Adrenal gland (tissue), 12 donors: ENCODE measurements around the gene TLE3. TPM values are rescaled to one million over a fixed set of nuclear protein-coding genes. Genes with fewer than 3 reads are reported as not detected.

Experiments
- DNase-seq, 7 donors: peaks; one replicate each; pipeline ENCODE4 v3.0.0-alpha.2; 2019 to 2020
- H3K27ac ChIP-seq, 5 donors: fragments of 200-600 bp; sonication (generic) in 4 of 5; 1 replicate in 3 of 5; 2 replicates in 2 of 5; pipeline versions ENCODE4 v1.5.1 to v1.8.0; 2016 to 2020; ENCODE audit warnings: mild to moderate bottlenecking in 1 of 5
- H3K27me3 ChIP-seq: fragments of 200-600 bp; 2 replicates; pipeline ENCODE4 v1.8.0; 2021
- H3K36me3 ChIP-seq, 2 donors: fragments of 200-600 bp; replicated peaks in 1 of 2; 1 replicate in 1 of 2; 2 replicates in 1 of 2; pipeline versions ENCODE4 v1.5.1 to v1.8.0; 2018 to 2022
- H3K4me1 ChIP-seq, 2 donors: fragments of 200-600 bp; replicated peaks in 1 of 2; 1 replicate in 1 of 2; 2 replicates in 1 of 2; pipeline versions ENCODE4 v1.5.1 to v1.8.0; 2018 to 2021
- H3K4me3 ChIP-seq, 4 donors: fragments of 200-600 bp; sonication (generic) in 3 of 4; one replicate each; pipeline ENCODE4 v1.5.1; 2016 to 2018
- H3K9me3 ChIP-seq, 3 donors: fragments of 200-600 bp; sonication (generic) in 1 of 3; replicated peaks in 1 of 3; 1 replicate in 2 of 3; 2 replicates in 1 of 3; pipeline versions ENCODE4 v1.5.1 to v1.8.0; 2016 to 2021
- POLR2A ChIP-seq, 2 donors: fragments of 450-650 bp; IDR thresholded peaks; one replicate each; pipeline ENCODE4 v1.6.1; 2017; ENCODE audit warnings: antibody characterized with exemption in 2 of 2, mild to moderate bottlenecking in 2 of 2, moderate library complexity in 1 of 2
- WGBS, 4 donors: extraction: QIAGEN DNeasy Blood & Tissue Kit in 2 of 4; methylation state at CpG; one replicate each; pipeline versions ENCODE4 v1.1.5 to v1.1.7; 2013 to 2017; 5-methylcytosine and 5-hydroxymethylcytosine counted together
- intact Hi-C, 2 donors: fragments of 100-400 bp; cut with DNase I; formaldehyde crosslinking; loops; one replicate each; pipeline versions ENCODE4 v1.14.1 to v1.15.0; 2022 to 2023
- polyA plus RNA-seq, 3 donors: library from polyadenylated mRNA; stranded (reverse); fragments of 200-250 nt in 2 of 3; fragments of 350-450 nt in 1 of 3; fragmentation: Illumina TruSeq in 1 of 3; extraction: RNeasy Lipid Tissue Mini Kit (QIAGEN cat#74804) in 1 of 3; gene quantifications; one replicate each; pipeline ENCODE4 v1.2.3, GENCODE V29; 2013 to 2014
- total RNA-seq, 9 donors: library from RNA; depleted of rRNA in 4 of 9; stranded (reverse); fragments of >200 nt in 4 of 9; fragments of 120-200 nt in 1 of 9; fragmentation: NEBNext Ultra II Directional in 1 of 9; extraction: Animal tissue kit (Norgen Biotek cat#: 25700) in 1 of 9; gene quantifications; one replicate each; pipeline versions ENCODE4 v1.1.0 to v1.2.4, GENCODE V29; 2013 to 2023
- TF ChIP-seq, protein P1 (sequence below), 6 experiments: fragments of 450-650 bp in 4 of 6; fragments of 200-600 bp in 2 of 6; sonication (generic) in 1 of 6; IDR thresholded peaks; 1 replicate in 5 of 6; 2 replicates in 1 of 6; pipeline versions ENCODE4 v1.5.1 to v1.8.0; 2016 to 2021; ENCODE audit warnings: antibody characterized with exemption in 6 of 6, mild to moderate bottlenecking in 2 of 6, moderate library complexity in 1 of 6
- donor health status: healthy with polysubstance abuse.
- donor health status: Bipolar disorder and iron deficiency.
- donor health status: DM: yes; HTN: yes; CAD: no.
- donor health status: DM: no; HTN: no; CAD: no.
- donor health status: DM: no; HTN: no; CAD: no.
- donor health status: DM: yes; HTN: yes; CAD: no.

The TLE3 gene
- total and polyA plus RNA-seq, 12 donors: 1.6 to 73.3 (median 28.1) TPM

DNA sequence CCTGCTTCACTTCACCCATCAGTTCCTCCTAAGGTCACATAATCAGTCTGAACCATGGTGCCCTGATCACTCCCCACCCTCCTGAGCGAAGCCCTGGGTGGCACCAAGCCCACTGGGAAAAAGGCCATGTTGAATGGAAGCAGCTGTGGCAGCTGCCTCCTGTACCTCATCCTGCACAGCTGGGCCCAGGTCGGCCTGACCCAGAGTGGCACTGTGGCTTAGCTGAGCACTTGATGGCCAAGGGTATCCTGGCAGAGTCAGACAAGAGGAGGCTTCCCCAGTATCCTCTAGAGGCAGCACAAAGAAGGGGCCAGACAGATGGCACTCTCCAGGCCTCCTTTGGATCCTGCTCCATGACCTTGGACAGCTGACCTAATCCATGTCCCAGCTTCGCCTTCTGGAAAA lies 68.4 kb downstream of the TLE3 start:
- intact Hi-C loops: no loop called here
- Histone ChIP-seq H3K27me3 (peaks cover 29% of the 10 kb centered on the region), H3K27ac (no peak overlapping the region), H3K4me1 (peaks cover 5 to 9% of the 10 kb centered on the region in 2 donors), H3K4me3 (no peak overlapping the region), H3K36me3 (no peaks in the 10 kb centered on the region), H3K9me3 (no peaks in the 10 kb centered on the region)
- 79 to 91% (median 88%) methylated on average over 3 of the region's 3 CpGs for WGBS, 4 donors
- no peak for TF ChIP-seq POLR2A (IDR thresholded peaks at IDR 0.05)
- TF ChIP-seq, protein P1, sequence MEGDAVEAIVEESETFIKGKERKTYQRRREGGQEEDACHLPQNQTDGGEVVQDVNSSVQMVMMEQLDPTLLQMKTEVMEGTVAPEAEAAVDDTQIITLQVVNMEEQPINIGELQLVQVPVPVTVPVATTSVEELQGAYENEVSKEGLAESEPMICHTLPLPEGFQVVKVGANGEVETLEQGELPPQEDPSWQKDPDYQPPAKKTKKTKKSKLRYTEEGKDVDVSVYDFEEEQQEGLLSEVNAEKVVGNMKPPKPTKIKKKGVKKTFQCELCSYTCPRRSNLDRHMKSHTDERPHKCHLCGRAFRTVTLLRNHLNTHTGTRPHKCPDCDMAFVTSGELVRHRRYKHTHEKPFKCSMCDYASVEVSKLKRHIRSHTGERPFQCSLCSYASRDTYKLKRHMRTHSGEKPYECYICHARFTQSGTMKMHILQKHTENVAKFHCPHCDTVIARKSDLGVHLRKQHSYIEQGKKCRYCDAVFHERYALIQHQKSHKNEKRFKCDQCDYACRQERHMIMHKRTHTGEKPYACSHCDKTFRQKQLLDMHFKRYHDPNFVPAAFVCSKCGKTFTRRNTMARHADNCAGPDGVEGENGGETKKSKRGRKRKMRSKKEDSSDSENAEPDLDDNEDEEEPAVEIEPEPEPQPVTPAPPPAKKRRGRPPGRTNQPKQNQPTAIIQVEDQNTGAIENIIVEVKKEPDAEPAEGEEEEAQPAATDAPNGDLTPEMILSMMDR (IDR thresholded peaks at IDR 0.05): no peak
- DNase-seq: no peak

DNA sequence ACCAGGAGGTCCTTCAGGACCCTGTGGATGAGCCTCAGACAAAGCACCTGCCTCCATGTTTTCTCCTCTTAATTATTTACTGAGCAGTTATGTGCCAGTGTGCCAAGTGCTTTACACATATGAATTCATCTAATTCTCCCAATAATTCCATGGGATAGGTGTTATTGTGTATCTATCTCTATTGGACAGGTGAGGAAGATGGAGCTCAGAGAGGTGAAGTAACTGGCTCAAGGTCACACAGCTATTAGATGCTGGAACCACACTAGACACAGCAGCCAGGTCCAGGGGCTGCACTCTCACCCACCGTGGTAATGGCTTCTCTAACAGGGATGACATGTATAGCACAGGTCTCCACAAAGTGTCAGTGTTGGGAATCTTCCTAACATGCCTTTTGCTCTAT lies 70.2 kb downstream of the TLE3 start:
- no peak for TF ChIP-seq POLR2A (IDR thresholded peaks at IDR 0.05)
- TF ChIP-seq, protein P1 (IDR thresholded peaks at IDR 0.05): no peak
- H3K27me3 ChIP-seq: peaks cover 22% of the 10 kb centered on the region
- no peak overlapping the region for H3K27ac ChIP-seq
- no peak overlapping the region for H3K4me3 ChIP-seq
- 82 to 96% (median 90%) methylated on average over 1 of the region's 1 CpG for WGBS, 4 donors
- H3K9me3 ChIP-seq: no peaks in the 10 kb centered on the region
- no peaks in the 10 kb centered on the region for H3K36me3 ChIP-seq
- DNase-seq: no peak
- peaks cover 0 to 12% of the 10 kb centered on the region in 2 donors for H3K4me1 ChIP-seq
- intact Hi-C loops: no loop called here

DNA sequence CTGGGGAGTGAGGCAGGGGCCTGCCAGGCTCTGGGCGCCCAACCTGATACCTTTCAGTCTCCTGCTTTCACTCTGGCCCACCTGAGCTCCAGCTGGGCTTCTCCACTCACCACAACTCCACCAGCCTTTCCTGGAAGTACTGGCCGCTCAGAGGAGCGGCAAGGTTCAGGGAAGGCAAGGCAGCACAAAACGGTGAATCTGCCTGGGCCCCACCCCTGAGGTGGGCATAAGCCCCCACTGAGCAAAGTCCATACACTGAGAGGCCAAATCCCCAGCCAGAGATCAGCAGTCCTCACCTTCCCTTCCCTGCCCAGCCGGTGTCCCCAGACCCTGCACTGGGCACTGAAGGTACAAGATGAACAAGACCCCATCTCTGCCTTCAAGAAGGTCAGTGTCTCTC lies 70.7 kb downstream of the TLE3 start:
- Histone ChIP-seq H3K4me1 (peaks cover 0 to 12% of the 10 kb centered on the region in 2 donors), H3K27ac (no peak overlapping the region), H3K4me3 (no peak overlapping the region), H3K9me3 (no peaks in the 10 kb centered on the region), H3K27me3 (peaks cover 17% of the 10 kb centered on the region), H3K36me3 (no peaks in the 10 kb centered on the region)
- no peak for TF ChIP-seq POLR2A (IDR thresholded peaks at IDR 0.05)
- TF ChIP-seq, protein P1 (IDR thresholded peaks at IDR 0.05): no peak
- WGBS, 4 donors: 75 to 93% (median 86%) methylated on average over 4 to 5 of the region's 5 CpGs
- intact Hi-C loops: no loop called here
- DNase-seq: no peak

DNA sequence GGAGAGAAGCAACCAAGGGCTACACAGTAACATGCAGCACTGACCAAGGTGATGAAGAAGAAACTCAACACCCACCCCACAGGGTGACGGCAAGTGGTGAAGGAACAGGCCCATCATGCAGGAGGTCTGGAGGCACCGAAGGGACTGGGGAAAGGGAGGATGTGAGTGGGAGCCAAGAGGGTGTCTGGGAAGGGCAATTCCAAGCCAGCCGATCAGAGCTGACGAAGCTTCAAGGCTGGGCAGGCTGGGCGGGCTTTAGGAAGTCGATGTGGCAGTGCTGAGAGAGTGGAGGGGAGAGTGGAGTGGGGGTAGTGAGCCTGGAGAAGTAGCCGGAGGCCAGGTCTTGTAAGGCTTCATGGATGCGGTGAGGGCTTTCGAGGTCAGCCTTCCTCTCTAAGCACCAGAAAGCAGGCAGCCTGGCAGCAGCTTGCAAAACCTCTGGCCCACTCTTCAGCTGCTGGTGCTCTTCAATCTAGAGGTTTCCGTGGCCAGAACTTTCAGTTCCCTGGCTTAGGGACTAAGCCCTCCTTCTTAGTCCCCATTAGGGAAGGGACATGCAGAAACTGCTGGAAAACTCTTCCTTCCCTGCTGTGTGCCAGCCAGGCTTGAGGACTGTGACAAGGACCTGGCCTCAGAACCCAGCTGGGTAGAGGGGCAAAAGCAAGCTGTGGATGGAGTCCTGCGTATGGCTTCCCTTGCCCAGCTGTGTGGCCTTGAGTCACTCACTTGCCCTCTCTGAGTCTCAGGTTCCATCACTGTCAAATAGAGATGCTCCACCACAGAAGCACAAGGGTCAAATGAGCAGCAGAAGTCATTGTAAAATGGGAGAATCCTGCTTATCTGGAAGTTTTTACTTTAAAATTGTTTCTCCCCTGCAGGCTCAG lies 72.1 kb downstream of the TLE3 start:
- 65 to 77% (median 69%) methylated on average over 11 of the region's 11 CpGs for WGBS, 4 donors
- Histone ChIP-seq H3K4me3 (no peak overlapping the region), H3K36me3 (no peaks in the 10 kb centered on the region), H3K27ac (no peak overlapping the region), H3K27me3 (peaks cover 5% of the 10 kb centered on the region), H3K4me1 (peaks cover 0 to 12% of the 10 kb centered on the region in 2 donors), H3K9me3 (no peaks in the 10 kb centered on the region)
- DNase-seq: no peak
- TF ChIP-seq POLR2A (IDR thresholded peaks at IDR 0.05): no peak
- TF ChIP-seq, protein P1 (IDR thresholded peaks at IDR 0.05): no peak
- intact Hi-C loops: no loop called here
